ENCODE results near the gene ADGRE1. TPM values are rescaled to one million over a fixed set of nuclear protein-coding genes. Genes with fewer than 3 reads are reported as not detected.

Gene ADGRE1
- polyA plus RNA-seq, 4 donors, result 0.13 to 0.15 TPM; not detected in 2

DNA sequence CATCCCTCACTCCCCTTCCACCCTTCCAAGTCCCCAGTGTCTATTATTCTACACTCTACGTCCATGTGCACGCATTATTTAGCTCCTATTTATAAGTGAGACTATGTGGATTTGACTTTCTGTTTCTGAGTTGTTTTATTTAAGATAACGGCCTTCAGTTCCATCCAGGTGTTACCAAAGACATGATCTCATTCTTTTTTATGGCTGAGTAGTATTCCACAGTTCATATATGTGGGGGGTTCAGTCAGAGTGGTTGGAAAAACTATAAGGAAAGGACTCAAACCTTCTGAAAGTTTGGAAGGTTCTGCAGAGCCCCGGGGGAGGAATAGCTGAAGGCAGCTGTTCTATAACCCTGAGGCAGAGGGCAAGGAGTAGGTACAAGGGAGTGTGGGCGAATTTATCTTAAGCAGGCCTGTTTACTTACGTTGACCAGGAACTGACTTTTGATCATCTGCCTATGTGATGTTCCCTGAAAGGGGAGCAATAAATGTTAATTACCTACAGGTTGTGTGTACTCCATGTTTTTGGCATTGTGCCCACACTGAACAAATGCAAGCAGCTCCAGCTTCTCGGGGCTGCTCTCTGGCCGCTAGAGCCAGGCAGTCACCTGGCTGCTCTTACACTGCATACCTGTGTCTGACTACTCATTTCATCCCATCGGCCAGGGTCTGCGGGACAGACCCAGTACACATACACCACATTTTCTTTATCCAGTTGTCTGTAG is 13.5 kb upstream of the ADGRE1 start:
- DNase-seq (ENCODE audit: low read depth in 4 of 4, low spot score in 3 of 4), result no peak

DNA sequence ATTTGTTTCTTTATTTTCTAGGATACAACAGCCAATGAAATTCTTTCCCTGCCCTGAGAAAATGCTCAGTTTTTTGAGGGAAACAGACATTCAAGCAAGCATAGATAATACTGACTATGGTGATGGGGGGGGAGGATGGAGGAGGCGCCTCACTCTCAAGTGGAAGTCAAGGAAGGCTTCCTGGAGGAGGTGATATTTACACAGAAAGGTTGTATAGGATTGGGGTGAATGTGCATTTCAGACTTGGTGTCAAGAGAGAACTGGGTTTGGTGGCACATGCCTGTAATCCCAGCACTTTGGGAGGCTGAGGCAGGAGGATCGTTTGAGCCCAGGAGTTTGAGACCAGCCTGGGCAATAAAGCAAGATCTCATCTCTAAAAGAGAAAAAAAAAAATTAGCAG is 12.2 kb upstream of the ADGRE1 start:
- DNase-seq (ENCODE audit: low read depth in 4 of 4, low spot score in 3 of 4), result no peak

DNA sequence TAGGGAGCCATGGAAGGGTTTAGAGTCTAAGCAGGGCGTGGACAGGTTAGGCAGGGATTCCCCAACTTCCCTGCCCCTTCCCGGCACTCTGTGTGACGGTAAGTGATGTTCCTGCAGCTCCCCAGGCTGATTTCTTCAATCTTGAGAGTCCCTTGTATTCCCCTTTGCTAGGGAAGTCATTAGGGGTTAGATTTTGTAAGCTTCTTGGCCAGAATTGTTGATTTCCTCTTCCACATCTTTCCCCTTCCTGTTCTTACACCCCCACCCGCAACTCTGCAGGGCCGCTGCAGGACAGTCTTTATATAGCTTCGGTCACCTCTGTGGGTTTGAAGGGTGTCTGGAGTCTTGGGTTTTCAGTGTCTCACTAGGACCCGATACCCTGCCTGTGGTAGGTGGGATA is 10.6 kb upstream of the ADGRE1 start:
- DNase-seq (ENCODE audit: low read depth in 4 of 4, low spot score in 3 of 4), result no peak

DNA sequence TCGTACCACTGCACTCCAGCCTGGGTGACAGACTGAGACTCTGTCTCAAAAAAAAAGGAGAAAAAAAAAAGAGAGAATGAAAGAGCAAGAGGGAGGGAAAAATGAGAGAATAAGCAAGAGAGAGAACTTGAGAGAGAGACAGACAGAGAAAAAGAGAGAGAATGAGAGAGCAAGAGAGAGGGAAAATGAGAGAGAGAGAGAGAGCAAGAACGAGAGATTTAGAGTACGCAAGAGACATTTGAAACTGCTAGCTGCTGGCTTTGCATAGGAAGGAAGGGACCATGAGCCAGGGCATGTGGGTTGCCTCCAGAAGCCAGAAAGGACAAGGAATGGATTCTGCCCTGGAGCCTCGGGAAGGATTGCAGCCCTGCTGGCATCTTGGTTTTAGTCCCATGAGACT is 9.6 kb upstream of the ADGRE1 start:
- DNase-seq (ENCODE audit: low read depth in 4 of 4, low spot score in 3 of 4), result no peak

DNA sequence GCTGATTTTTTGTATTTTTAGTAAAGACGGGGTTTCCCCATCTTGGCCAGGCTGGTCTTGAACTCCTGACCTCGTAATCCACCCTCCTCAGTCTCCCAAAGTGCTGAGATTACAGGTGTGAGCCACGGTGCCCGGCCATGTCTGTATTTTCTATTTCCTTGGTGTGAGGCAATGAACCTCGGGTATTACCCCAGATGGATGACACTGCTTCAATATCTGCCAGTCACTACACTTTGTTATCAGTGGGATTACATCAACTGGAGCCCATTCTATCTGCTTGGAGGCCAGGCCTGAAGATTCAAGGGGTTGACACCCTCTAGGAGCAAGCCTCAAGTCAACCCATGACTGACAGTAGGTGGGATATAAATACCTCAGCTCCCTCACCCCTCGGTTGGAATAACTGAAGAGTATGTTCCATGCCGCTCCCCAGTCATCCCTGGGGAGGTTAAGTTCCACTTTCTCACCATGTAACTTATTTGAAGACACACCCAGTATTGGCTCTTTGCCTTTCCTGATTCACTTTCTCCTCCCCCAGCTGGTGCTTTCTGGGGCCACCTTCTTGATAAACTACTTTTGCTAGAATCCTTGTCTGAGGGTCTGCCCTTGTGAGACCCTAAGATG is 992 bp upstream of the ADGRE1 start:
- DNase-seq (ENCODE audit: low read depth in 4 of 4, low spot score in 3 of 4), result no peak

DNA sequence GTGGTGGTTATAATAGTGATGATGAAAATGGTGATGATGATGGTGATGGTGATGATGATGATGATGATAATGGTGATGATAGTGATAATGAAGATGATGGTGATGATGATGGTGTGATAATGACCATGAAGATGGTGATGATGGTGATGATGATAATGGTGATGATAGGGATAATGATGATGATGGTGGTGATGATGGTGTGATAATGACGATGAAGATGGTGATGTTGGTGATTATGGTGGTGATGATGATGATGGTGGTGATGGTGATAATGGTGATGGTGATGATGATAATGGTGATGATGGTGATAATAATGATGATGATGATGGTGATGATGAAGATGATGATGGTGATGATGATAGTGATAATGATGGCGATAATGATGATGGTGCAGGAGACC is 1.6 kb downstream of the ADGRE1 start:
- DNase-seq (ENCODE audit: low read depth in 4 of 4, low spot score in 3 of 4), result no peak

DNA sequence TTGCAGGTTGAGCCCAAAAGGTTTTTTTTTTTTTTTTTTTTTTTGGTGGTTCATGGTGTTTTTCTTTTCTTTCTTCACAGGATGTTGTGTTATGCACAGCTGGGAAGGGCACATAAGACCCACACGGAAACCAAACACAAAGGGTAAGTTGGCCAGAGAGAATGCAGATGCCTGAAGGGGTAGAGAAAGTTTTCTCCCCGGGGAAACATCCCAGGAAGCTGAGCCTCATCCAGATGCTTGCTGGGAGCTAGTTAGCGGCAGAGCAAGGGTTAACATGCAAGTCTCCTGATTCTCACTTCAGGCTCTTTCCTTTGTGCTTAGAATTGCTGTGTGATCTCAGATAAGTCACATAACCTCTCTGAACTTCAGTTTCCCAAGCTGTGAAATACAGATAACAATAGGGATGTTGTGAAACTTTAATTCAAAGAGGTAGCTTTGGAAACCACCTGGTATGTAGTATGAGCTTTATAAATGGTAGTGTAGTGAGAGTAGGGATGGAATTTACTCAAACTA is 3.1 kb downstream of the ADGRE1 start:
- DNase-seq (ENCODE audit: low read depth in 4 of 4, low spot score in 3 of 4), result no peak

DNA sequence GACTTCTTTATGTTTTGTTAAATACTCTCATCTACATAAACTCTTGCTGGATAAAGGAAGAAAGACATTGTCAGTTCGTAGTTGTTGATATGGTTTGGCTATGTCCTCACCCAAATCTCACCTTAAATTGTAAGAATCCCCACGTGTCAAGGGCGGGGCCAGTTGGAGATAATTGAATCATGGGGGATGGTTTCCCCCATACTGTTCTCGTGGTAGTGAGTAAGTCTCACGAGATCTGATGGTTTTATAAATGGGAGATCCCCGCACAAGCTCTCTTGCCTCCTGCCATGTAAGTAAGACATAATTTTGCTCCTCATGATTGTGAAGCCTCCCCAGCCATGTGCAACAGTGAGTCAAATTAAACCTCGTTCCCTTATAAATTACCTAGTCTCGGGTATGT is 3.6 kb downstream of the ADGRE1 start:
- DNase-seq (ENCODE audit: low read depth in 4 of 4, low spot score in 3 of 4), result no peak

DNA sequence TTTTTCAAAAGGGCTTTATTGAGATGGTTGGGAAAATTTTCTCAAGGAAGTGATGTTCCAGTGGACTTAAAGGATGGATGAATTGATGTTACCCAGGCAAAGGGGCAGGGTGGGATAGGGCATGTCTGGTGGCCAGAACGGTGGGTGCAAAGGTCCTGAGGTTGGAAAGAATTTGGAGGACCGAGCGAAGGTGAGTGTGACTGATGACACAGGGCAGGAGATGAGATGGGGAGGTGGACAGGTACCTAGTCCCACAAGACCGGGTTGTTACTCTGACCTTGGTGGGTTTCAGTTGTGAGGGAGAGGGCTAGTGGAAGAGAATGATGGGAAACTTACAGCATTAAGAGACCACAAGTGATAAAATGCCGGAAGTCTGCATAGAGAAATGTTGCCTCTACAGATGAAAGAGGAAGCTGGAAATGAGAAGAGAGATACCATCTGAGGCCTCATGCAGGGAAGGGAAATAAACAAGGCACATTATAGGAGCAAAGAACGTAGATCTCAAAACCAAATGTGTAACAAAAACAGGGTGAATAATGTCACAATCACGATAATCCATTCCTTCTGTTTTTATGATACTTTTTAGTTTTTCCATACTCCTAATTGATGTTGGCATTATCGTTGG is 4.5 kb downstream of the ADGRE1 start:
- no peak for DNase-seq (ENCODE audit: low read depth in 4 of 4, low spot score in 3 of 4)

DNA sequence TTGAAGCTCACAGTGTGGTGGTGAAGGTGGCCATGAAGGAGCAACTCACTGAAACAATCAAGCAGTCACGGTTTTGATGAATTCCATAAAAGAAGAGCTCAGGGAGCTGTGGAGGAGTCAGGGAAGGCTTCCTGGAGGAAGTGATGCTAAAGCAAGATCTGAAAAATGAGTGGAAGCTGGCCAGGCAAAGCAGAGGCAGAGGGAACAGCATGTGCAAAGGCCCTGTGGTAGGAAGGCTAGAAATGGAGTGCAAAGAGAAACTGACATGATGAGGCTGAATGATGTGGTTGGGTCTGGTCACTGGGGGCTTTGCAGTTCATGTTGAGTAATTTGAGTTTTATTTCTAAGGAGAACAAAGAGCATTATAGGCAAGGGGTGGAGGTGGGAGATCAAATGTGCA is 6.9 kb downstream of the ADGRE1 start:
- DNase-seq (ENCODE audit: low read depth in 4 of 4, low spot score in 3 of 4), result no peak

DNA sequence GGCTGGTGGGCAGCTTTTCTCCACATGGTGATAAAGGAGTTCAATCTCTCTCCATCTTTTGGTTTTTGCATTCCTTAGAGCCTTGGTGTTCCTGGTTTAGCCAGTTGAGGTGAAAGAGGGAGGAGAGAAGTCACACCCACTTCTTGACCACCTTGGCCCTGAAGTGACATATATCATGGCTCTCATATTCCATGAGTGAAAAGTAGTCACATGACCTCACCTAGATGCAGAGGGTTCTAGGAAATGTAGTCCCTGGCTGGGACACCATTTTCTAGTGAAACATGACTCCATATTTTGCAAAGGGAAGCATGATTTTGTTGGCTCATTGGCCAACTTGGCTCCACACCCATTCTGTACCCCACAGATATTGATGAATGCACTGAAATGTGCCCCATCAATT is 16.1 kb downstream of the ADGRE1 start:
- no peak for DNase-seq (ENCODE audit: low read depth in 4 of 4, low spot score in 3 of 4)

DNA sequence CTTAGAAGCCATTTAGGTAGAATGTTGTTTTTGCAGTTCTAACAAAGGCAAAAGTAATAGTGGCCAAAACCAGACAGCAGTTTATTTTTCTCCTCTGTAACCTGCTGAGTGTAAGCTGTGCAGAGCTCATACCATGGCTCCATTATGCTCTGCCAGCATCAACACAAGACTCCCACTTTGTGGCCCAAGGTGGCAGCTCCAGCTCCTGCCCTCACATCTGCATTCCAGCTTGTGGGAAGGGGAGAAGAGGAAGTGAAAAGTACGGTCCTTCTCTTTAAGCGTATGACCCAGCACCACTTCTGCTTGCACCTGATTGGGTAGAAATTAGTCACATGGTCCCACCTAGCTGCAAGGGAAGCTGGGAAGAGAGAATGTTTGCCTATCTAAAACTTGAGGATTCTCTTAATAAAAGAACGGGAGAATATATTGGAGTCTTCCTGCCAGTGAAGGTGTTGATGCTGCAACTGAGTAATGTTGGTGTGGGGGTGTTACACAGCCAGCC is 19.2 kb downstream of the ADGRE1 start:
- DNase-seq (ENCODE audit: low read depth in 4 of 4, low spot score in 3 of 4), result no peak

DNA sequence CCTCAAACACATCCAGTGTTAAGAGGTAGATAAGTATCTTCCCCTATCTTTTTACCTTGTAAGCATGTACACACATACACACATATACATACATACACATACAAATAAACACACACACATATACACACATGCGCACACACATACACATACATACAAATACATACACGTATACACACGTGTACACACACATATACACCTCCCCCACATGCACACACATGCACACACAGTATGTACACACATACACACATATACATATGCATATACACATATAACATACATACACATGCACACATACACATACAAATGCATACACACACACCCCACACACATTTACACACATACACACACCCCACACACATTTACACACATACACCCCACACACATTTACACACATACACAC is 24.1 kb downstream of the ADGRE1 start:
- no peak for DNase-seq (ENCODE audit: low read depth in 4 of 4, low spot score in 3 of 4)

DNA sequence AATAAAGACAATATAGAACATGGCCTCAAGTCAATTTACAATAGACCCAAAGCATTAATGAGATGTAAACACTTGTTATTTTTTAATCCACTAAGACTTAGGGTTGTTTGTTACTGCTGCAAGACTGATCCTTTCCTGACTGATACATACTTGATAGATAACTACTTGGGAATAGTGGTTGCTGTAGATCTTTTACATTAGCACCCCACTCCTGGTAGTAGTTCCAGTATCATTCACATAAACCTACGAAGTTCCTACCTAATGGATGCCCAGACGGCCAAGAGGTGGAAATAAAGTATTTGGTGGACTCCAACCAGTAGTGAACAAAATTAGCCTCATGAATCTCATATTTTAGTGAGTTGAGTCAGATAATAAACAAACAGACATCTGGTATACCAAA is 26.9 kb downstream of the ADGRE1 start:
- DNase-seq (ENCODE audit: low read depth in 4 of 4, low spot score in 3 of 4), result no peak

DNA sequence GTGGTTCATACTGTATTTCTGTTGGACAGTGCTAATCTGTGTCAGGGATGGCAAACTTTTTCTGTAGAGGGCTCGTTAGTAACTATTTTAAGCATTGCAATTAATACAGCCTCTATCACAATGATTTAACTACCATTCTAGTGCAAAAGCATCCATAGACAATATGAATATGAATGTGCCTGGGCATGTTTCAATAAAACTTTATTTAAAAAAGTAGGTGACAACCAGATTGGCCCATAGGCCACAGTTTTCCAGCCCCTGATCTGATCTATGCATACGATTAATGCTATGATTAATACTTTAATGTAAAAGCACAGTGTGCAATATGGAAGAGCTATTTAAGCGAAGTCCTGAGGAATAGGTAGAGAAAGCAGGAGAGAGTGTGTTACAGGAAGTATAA is 29.6 kb downstream of the ADGRE1 start:
- no peak for DNase-seq (ENCODE audit: low read depth in 4 of 4, low spot score in 3 of 4)

DNA sequence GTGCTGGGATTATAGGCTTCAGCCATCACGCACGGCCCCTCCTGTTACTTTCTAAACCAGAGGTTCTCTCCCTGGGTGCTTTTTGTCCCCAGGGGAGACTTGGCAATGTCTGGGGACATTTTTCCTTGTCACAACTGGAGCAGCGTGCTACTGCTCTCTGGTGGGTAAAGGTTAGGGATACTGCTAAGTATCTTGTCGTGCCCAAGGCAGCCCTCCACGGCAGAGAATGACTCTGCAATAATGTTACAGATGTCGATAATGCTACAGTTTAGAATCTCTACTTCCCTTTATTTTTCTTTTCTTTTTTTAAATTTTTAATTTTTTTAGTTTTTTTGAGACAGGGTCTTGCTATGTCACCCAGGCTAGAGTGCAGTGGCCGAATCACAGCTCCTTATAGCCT is 38.0 kb downstream of the ADGRE1 start:
- DNase-seq (ENCODE audit: low read depth in 4 of 4, low spot score in 3 of 4), result no peak

DNA sequence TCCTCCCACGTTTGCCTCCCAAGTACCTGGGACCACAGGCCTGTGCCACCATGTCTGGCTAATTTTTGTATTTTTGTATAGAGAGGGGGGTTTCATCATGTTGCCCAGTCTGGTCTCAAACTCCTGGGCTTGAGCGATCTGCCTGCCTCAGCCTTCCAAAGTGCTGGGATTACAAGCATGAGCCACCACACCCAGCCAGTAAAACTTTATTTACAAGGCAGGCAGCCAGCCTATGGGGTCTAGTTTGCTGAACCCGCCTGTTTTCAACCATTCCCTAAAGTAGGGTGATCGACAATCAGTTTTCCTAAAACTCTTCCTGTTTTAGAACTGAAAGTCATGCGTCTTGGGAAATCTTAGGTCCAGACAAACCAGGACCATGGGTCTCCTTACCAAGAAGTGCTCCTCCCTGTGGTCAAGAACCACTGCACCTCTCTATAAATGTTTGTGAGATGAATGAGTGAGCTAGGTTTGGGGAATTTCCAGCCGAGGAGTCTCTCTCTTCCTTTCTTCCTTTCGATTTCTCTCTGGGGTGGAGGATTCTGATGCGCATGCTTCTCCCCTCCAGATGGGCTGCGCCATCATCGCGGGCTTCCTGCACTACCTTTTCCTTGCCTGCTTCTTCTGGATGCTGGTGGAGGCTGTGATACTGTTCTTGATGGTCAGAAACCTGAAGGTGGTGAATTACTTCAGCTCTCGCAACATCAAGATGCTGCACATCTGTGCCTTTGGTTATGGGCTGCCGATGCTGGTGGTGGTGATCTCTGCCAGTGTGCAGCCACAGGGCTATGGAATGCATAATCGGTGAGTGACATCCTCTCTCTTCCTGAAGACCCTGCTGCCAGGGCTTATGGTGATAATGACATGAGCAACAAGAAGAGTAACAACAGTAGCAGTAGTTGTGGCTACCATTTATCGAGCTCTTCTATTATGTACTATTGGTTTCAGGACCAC is 38.7 kb downstream of the ADGRE1 start:
- DNase-seq (ENCODE audit: low read depth in 4 of 4, low spot score in 3 of 4), result no peak

DNA sequence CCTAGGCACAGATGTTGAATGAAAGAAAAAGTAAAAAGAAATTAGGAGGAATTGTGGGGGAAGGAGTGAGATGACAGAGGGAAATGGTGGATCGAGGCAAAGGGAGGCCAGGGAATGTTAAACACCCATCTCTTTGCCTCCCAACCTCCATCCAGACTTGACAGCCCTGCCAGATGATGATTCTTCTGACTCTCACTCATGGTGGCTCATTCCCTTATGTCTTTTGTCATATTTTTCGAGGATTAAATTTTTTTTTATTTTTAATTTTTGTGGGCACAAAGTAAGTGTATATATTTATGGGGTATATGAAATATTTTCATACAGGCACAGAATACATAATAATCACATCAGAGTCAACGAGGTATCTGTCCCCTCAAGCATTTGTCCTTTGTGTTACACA is 42.8 kb downstream of the ADGRE1 start:
- no peak for DNase-seq (ENCODE audit: low read depth in 4 of 4, low spot score in 3 of 4)

DNA sequence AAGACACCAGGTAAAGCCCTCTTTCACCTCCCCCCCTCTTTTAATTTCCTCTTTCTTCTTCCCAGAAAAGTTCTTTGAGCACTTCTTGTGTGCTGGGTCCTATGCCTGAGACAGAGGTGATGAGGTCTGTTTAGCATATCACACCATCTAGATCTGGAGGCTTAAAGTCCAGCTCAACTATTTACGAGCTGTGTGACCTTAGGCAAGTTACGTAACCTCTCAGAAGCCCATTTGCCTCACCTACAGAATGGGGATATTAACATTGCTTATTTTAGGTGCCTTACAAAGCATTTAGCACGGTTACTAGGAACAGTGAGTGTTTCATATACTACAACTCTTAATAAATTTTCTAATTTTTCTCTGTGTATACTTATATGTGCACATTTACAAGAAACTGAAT is 47.7 kb downstream of the ADGRE1 start:
- DNase-seq (ENCODE audit: low read depth in 4 of 4, low spot score in 3 of 4), result no peak

DNA sequence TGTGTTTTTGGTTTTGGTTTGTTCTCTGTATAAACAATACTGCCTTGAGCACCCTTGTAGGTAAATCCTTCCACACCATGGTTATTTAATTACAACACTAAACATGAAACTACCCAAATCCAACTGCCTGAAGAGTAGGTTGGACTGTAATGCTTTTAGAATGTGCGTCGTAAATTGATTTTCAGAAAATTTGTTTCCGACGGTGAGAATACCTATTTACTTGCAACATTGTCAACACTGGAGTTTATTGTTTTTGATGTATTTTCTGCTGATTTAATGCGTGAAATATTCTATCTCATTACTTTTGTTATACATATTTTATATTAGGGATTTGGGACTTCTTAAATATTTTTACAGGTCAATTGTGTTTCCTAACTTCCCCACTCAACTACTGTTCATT is 48.2 kb downstream of the ADGRE1 start:
- DNase-seq (ENCODE audit: low read depth in 4 of 4, low spot score in 3 of 4), result no peak

DNA sequence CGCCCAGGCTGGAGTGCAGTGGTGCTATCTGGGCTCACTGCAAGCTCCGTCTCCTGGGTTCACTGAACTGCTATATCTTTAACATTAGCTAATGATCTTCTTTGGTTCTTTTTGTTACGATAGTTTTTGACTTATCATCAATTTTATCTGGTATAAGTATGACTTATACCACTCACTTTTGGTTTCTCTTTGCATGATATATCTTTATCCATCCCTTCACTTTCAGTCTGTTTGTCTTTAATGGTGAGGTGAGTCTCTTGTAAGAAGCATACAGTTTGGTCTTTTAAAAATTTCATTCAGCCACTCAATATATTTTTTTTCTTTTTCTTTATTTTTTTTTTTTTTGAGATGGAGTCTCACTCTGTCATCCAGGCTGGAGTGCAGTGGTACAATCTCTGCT is 58.4 kb downstream of the ADGRE1 start:
- no peak for DNase-seq (ENCODE audit: low read depth in 4 of 4, low spot score in 3 of 4)

Measured in left renal pelvis (tissue), 4 donors.